NK-92 (cell line): ENCODE results near the gene GABRG3.

ENCODE experiments used
- DNase-seq: peaks from one replicate; lab custom pipeline; 2025; ENCODE audit not compliant: unreplicated experiment; lab: John Stamatoyannopoulos, UW

GABRG3 gene

DNA sequence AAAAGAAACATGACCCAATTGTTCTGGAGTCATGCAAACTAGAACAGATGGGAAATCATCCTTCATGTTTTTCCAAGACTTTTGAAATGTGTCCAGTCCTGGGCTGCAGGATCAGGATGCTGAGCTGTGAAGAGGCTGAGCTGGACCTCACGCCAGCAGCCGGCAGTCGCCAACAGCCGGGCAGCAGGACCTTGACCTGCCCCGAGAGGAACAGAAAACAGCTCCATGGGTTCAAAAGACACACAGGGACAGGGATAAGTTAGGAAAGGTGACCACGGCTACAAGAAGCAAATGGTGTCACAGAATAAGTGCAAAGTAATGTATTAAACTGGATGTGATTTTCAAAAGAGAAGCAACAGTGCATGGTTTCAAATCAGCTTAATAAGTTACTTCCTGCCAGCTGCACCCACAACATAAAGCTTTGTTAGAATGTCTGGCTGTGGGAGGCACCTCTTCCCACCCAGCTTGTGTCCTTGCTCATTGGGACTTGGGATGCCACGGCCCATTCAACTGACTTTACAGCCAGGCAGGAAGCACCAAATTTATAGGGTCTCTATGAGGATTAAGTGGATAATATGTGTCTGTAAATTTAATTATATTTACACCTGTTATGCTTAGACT, 266.4 kb downstream of the GABRG3 start:
- DNase-seq, result no peak

DNA sequence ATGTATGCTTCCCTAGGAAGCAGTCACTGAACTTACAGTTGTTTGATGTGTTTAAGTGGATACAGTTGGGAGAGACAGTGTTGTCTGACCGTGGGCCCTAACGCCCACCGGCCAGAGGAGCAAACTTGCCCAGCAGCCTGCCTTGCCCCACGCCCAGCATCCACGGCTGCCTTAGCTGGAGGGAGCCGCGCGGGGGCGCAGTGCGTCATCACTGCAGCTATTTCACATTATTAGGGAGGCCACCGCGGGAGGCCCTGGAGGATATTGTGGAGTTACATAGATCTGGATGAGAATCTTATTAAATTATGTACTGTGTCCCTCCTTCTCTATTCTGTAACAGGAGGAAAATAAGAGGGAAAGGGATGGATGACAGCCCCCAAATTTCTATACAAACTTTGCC, 267.2 kb downstream of the GABRG3 start:
- DNase-seq, result no peak

DNA sequence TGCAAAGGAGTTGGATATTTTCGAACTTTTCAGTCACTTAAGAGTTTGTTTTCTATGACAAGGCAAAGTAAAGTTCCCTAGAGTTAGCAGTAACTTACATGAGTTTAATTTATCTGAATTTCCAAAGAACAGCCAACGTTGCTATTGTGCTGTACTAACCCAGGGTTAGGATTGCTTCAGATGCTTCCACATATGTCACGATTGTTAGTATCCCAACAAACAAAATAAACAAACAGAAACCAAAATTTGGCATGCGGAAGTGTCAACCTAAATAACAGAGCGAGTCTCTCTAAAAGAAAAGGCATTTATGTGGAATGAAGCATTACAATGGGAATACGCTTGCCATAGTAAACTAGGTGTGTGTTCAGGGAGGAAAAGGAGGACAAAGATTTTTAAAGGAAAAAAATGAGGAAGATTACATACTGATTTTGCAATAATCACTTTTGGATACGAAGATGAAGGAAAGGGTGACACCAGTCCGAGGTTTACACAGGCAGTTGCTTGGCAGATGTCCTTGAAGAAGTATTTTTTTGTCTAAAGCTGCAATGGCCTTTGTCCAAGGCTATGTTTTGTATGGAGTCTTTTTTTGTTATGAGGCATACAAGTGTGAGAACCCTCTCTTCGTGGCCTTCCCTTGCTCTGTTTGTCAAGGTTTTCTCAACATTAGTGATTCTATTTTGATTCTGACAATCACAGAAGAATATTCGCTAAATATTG, 267.9 kb downstream of the GABRG3 start:
- DNase-seq, result no peak

DNA sequence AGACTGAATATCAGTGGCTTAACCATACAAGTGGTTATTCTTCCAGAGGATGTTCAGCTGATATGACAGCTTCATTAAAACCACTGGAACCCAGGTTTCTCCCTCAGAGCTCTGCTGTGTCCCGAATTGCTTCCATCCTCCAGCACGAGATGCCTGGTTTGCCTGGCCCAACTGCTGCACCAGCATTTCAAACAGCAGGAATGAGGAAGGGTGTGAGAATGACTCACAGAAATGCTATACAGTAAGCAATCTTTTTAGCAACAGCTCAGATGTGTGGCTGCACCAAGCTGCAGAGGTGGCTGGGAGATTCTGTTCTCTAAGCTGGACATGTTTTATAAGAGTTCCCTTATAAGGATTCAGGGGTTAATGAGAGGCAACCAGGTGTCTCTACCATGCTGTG, 271.0 kb downstream of the GABRG3 start:
- no peak for DNase-seq

DNA sequence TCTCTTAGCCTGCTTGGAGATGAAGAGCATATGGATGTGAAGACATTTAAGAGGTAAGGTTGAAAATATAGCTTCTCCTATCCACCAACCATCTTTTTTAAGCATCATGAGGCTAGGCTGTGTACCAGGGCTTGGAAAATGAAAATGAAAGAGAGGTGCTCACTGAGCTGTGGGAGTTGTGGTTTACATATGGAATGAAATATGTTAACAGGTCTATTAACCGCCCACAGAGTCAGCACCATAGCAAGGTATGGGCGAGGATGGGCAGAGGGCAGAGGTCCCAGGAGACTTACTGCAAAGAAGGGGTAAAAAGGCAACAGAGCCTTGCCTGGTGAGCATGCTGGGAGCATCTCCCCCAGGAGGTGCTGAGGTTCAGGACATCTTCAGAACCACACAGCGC, 273.1 kb downstream of the GABRG3 start:
- DNase-seq, result no peak

DNA sequence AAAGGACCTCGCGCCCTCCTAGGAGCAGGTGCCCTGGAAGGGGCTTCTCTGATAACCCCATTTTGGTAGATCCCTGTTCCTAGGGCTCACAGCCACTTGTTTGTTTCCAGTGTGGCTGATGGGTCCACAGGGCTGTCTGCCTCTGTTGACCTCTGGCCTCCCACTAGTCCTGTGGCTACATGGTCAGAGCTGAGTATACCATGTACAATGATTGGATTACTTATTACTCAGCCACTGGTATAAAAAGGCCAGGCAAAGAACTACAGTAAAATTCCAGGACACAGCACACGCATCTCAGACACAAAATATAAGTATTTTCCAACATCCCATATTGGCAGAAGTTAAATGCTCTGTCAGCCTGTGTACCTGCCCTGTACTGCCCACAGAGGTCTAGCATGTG, 277.3 kb downstream of the GABRG3 start:
- no peak for DNase-seq

DNA sequence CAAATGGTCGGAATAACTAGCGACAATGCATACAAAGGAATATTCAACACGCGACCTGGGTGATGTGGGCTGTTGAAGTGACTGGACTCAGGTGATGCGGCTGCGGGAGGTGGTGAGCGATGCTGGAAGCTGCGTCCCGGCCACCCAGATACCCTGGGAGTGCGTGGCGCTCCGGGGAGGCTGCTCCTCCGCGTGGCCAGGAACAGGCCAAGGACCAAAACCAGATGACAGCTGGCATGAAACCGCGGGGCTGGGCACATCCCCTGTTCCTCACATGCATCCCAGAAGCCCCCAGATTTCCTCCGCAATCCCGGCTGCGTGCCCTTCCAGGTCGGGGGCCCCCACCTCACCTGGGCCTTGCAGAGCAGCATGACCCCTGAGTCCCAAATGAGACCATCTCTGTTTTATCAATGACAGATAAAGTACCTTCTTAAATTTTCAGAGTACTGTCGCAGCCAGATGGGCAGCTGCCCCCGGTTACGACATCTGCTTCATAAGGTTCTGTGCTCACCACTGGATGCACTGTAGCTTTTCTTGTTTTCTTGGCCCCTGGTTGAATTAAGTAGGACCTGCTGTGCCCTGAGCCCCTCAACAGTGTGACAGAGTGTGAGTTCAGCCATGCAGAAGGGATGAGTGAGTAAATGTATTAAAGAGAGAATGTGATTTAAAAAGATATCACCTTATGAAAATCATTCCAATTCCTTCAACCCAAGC, 278.2 kb downstream of the GABRG3 start:
- no peak for DNase-seq

DNA sequence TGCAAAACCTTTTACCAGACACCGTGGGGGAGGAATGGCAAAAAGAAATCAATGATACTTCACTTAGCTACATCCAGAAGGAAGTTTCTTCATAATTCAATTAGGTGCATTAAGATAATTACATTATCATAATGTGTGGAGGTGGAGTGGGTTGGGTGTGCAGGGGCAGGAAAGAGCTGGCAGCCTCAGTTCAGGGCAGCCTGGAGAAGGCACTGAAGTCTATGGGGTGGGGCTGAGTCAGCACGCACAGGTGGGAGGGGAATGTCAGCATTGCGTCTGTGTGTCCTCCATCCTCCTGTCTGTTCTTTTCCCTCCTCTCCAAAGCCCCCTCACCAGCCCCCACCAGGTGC, 278.8 kb downstream of the GABRG3 start:
- no peak for DNase-seq

DNA sequence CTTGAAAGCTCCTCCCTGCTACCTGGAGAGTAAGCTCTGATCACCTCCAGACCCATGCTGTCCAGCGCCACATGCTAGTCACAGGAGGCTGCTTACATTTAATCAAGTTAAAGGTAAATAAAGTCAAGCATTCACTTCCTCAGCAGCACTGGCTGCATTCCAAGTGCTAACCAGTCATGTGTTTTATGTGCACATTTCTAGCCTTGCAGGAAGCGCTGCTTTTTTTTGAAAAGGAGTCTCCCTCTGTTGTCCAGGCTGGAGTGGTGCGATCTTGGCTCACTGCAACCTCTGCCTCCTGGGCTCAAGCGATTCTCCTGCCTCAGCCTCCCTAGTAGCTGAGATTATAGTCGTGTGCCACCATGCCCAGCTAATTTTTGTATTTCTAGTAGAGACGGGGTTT, 279.2 kb downstream of the GABRG3 start:
- DNase-seq, result no peak

DNA sequence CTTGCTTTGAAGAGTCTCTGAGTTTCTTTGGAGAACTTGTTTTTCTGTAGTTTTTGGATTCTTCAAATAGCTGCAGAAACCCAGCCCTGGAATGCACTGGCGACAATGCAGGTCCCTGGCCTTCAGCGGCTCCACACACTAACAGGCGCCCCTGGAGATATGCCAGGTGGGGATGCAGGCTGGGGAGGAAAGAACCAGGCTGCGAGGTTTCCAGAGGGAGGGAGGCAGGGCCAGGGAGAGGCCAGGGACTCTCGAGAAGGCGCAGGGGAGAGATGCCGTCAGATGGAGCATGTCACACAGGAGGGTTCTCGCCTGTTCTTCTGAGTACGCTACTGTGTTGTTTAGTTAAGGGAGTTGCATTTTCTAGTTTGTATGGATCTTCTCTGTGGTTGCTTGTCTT, 283.1 kb downstream of the GABRG3 start:
- DNase-seq, result no peak

DNA sequence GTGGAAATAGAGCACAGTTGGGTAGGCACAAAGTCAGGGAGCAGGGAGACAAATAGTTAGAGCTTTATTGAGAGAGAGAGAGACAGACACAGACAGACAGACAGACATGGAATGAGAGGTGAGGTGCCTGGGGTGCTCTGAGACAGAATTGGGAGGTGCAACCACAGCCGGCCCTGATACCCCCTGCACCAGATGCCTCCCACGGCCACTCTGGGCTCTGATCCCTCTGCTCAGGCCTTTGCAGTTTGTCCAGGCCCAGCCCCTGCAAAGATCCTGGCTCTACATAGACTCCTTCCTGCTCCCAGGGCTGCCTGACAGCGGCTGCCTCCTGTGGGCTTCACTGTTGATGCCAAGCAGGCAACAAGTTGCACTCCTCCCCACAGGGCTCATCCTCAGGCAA, 283.8 kb downstream of the GABRG3 start:
- DNase-seq, result no peak

DNA sequence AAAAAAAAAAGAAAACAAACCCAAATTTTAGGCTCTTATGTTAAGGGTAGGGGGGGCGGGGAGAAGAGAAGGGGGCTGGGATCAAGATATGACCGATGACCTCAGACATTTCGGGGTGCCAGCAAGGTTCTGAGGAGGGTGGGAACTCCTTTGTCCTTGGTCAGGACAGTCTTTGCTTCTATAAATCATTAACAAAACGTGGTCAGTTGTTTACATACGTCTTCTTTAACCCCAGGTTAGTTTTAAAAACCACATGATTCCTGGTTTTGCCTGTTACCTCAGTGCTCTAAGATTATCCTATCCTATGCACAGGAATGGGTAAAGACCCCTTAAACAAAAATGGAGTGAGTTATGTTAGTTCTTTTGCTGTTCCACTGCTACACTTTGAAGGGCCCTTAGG, 285.5 kb downstream of the GABRG3 start:
- no peak for DNase-seq

DNA sequence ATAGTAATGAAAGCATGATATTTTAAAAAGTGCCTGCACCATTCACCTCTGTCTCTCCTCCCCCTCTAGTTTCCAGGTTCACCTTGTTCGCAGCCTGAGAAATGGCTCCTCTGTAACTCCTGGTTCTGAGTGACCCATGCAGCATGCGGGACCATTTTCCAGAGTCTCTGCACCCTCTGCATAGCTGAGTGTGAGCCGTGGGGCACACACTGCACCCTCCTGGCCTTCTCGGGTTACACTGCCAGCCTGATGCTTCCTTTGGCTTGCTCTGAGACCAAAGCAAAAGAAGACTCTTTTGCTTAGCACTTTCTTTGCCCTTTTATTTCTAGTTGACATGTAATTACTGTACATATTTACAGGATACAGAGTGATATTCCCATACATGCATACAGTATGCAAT, 287.3 kb downstream of the GABRG3 start:
- DNase-seq, result no peak

DNA sequence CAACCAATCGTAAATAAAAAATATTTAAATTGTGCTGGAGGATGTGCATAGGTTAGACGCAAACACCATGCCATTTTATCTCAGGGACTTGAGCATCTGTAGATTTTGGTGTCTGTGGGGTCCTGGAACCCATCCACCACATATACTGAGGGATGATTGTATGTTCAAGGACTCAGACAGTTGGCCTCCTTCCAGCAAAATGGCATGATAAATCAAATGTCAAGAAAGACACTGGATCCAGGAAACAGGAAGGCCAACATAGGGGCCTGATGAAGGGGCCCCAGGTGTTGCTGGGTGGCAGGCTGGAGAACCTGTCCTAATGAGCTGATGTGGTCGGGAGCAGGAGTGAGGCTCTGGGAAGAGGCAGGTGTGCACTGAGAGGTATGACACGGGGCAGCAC, 289.5 kb downstream of the GABRG3 start:
- no peak for DNase-seq

DNA sequence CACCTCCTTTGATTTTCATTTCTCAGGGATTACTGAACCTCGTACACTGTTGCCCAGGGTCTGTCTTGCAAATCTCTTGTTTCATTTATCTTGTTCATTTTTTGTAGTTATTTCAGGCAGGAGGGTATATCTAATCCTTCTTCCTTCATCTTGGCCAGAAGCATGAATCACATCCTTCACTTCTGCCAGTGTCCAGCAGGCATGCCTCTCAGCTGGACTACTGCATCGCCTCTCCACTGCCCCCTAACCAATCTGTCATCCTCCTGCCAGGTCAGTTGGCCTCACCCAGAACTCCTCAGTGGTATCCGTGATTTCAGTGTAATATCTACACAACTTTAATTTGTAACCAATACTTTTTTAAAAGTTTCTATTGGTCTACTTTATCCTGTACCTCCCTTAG, 297.9 kb downstream of the GABRG3 start:
- DNase-seq, result no peak

DNA sequence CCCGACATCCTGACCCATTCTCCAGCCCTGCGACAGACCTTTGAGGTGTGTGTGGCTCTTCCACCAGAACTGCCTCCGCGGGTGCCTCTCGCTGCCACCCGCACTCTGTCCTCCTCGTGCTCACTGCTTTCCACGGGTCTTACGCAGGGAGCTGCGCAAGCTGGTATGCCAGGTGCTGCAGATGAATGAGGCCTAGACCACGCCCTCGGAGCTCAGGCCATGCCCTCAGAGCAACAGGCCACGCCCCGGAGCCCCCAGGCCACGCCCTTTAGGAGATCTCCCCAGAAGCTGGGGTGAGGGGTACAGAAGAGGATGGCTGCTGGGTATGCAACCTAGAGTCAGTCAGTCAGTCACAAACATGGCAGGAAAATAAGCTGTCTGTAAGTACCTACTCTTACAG, 300.3 kb downstream of the GABRG3 start:
- DNase-seq, result no peak

DNA sequence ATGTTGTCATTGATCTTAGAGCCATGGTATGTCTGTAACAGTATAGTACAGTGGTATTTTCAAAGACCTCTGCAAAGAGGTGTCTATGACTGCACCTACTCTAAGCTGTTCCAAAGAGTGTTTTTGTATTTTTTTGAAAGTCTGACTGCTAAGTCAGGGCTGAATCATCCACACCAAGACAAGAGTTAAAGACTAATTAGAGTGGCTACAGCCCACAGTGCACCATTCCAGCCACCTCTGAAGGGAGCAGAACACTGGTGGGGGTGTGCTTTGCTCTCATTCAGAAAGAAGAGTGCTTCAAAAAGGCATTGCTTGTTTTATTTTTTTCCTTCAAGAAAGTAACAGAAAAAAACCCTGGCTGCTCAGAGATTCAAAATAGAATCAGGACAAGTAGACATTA, 301.4 kb downstream of the GABRG3 start:
- DNase-seq, result no peak

DNA sequence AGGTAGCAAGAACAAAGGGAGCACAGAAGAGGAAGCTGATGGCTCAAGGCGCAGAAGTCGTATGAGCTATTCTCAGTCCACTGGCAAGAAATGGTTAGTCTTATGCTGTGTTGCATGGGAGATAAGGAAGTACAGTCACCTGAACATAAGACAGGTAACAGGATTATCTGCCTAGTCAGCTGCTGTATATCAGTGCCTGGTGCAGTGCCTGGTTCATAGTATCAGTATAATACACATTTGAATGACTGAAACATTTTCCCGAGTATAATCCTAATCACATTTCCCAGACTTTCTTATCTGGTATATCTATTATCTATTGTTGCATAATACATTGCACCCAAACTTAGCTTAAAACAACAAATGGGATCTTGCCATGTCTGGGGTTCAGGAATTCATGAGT, 302.5 kb downstream of the GABRG3 start:
- DNase-seq, result no peak

DNA sequence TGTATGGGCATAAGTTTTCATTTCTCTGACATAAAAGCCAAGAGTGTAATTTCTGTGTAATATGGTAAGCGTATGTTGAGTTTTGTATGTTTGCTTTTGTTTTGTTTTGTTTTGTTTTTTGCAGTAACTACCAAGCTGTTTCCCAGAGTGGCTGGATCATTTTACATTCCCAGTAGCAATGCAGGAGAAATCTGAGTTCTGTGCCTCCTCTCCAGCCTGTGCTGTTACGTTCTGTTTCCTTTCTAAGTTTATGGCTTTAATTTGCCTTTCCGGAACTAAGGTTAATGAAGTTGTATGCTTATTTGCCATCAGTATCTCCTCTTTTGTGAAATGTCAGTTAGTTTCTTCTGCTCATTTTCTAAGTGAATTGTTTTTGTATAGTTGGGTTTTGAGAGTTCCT, 307.8 kb downstream of the GABRG3 start:
- DNase-seq, result no peak

DNA sequence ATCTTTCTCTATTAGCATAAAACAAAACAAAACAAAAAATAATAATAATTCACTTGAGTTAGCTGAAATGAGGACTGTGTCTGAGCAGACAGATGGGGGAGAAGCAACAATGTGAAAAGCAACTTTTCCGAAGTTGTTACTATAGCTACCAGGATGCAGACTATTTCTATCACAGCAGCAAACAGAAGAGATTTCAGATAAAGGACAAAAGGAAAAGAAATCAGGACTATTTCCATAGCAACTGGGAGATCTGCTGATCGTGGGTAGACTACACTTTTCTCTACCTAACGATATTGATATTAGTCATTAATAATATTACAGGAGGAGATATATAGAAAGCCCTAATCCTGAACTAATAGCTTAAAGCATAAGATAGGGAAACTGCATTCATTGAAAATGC, 321.7 kb downstream of the GABRG3 start:
- no peak for DNase-seq

DNA sequence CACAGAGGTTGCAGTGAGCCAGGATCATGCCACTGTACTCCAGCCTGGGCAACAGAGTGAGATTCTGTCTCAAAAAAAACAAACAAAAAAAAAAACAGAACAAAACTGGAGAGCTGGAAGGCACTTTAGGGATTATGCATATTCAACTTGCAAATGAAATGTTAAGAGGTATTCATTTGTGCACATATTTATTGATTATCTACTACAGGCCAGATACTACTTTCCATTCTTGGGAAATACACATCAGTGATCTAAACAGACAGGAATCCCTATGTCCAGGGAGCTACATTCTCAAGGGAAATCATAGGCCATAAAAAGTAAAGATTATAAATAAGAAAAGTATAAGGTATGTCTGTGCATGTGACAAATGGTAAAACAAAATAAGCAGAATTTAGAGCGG, 322.6 kb downstream of the GABRG3 start:
- no peak for DNase-seq

DNA sequence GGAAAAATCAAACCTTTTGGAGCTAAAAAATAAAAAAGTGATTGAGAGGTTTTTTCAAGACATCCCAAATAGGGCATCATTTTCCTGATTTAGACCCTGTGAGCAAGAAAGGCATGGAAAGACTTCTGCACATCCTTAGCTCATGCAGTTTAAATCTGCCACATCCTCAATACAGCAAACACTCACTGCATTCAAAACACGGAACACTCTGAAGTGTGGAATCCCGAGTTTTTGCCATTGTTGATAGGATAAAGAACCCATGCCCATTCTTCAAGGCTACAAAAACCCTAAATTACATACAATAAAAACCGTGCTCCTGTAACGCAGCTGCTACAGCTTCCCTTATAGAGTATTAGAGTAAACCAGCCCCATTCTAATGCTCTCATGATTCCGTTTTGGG, 346.8 kb downstream of the GABRG3 start:
- DNase-seq, result no peak

DNA sequence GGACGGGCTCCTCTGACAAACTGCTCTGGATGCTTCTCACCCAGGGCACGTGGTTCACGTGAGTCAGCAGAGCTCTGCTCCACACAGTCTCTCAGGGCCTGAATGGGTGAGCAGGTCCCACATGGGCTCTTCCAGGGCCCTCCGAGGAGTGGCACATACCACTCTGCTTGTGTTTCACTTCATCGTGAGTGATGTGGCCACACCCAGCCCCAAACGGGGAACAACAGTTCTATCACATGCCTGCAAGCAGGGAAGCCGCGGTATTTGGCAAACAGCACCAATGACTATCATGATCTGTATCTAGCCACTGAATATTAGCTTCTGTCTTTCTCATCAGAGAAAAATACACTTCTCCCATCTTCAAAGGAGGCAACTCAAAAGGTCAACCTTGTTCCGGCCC, 352.8 kb downstream of the GABRG3 start:
- no peak for DNase-seq
